Adrenal gland (tissue), 12 donors: ENCODE results near the gene RFX1. TPM values are rescaled to one million over a fixed set of nuclear protein-coding genes. Genes with fewer than 3 reads are reported as not detected.
A peak's percentile ranks its signal among the peaks of the same experiment; 100 is the strongest.

Source experiments
- DNase-seq, 7 donors: peaks; one replicate each; pipeline ENCODE4 v3.0.0-alpha.2; 2019 to 2020
- H3K27ac ChIP-seq, 5 donors: fragments of 200-600 bp; sonication (generic) in 4 of 5; 1 replicate in 3 of 5; 2 replicates in 2 of 5; pipeline versions ENCODE4 v1.5.1 to v1.8.0; 2016 to 2020; ENCODE audit warnings: mild to moderate bottlenecking in 1 of 5
- H3K27me3 ChIP-seq: fragments of 200-600 bp; 2 replicates; pipeline ENCODE4 v1.8.0; 2021
- H3K36me3 ChIP-seq, 2 donors: fragments of 200-600 bp; replicated peaks in 1 of 2; 1 replicate in 1 of 2; 2 replicates in 1 of 2; pipeline versions ENCODE4 v1.5.1 to v1.8.0; 2018 to 2022
- H3K4me1 ChIP-seq, 2 donors: fragments of 200-600 bp; replicated peaks in 1 of 2; 1 replicate in 1 of 2; 2 replicates in 1 of 2; pipeline versions ENCODE4 v1.5.1 to v1.8.0; 2018 to 2021
- H3K4me3 ChIP-seq, 4 donors: fragments of 200-600 bp; sonication (generic) in 3 of 4; one replicate each; pipeline ENCODE4 v1.5.1; 2016 to 2018
- H3K9me3 ChIP-seq, 3 donors: fragments of 200-600 bp; sonication (generic) in 1 of 3; replicated peaks in 1 of 3; 1 replicate in 2 of 3; 2 replicates in 1 of 3; pipeline versions ENCODE4 v1.5.1 to v1.8.0; 2016 to 2021
- CTCF ChIP-seq, 6 experiments: fragments of 450-650 bp in 4 of 6; fragments of 200-600 bp in 2 of 6; sonication (generic) in 1 of 6; IDR thresholded peaks; 1 replicate in 5 of 6; 2 replicates in 1 of 6; pipeline versions ENCODE4 v1.5.1 to v1.8.0; 2016 to 2021; ENCODE audit warnings: antibody characterized with exemption in 6 of 6, mild to moderate bottlenecking in 2 of 6, moderate library complexity in 1 of 6
- POLR2A ChIP-seq, 2 donors: fragments of 450-650 bp; IDR thresholded peaks; one replicate each; pipeline ENCODE4 v1.6.1; 2017; ENCODE audit warnings: antibody characterized with exemption in 2 of 2, mild to moderate bottlenecking in 2 of 2, moderate library complexity in 1 of 2
- WGBS, 4 donors: extraction: QIAGEN DNeasy Blood & Tissue Kit in 2 of 4; methylation state at CpG; one replicate each; pipeline versions ENCODE4 v1.1.5 to v1.1.7; 2013 to 2017; 5-methylcytosine and 5-hydroxymethylcytosine counted together
- intact Hi-C, 2 donors: fragments of 100-400 bp; cut with DNase I; formaldehyde crosslinking; loops; one replicate each; pipeline versions ENCODE4 v1.14.1 to v1.15.0; 2022 to 2023
- polyA plus RNA-seq, 3 donors: library from polyadenylated mRNA; stranded (reverse); fragments of 200-250 nt in 2 of 3; fragments of 350-450 nt in 1 of 3; fragmentation: Illumina TruSeq in 1 of 3; extraction: RNeasy Lipid Tissue Mini Kit (QIAGEN cat#74804) in 1 of 3; gene quantifications; one replicate each; pipeline ENCODE4 v1.2.3, GENCODE V29; 2013 to 2014
- total RNA-seq, 9 donors: library from RNA; depleted of rRNA in 4 of 9; stranded (reverse); fragments of >200 nt in 4 of 9; fragments of 120-200 nt in 1 of 9; fragmentation: NEBNext Ultra II Directional in 1 of 9; extraction: Animal tissue kit (Norgen Biotek cat#: 25700) in 1 of 9; gene quantifications; one replicate each; pipeline versions ENCODE4 v1.1.0 to v1.2.4, GENCODE V29; 2013 to 2023
- donor health status: healthy with polysubstance abuse.
- donor health status: Bipolar disorder and iron deficiency.
- donor health status: DM: yes; HTN: yes; CAD: no.
- donor health status: DM: no; HTN: no; CAD: no.
- donor health status: DM: no; HTN: no; CAD: no.
- donor health status: DM: yes; HTN: yes; CAD: no.

RFX1 gene
- total and polyA plus RNA-seq, 12 donors, result 1.4 to 21.4 (median 7.0) TPM

GRCh38 chr19:13984875-13985741 lies 21.0 kb downstream of the RFX1 start:
- Histone ChIP-seq H3K9me3 (no peaks in the 10 kb centered on the region), H3K36me3 (no peaks in the 10 kb centered on the region), H3K27ac (peak overlapping the region in 1 of 5 donors; percentile 86), H3K4me3 (no peak overlapping the region), H3K27me3 (no peaks in the 10 kb centered on the region), H3K4me1 (peaks cover 12 to 20% of the 10 kb centered on the region in 2 donors)
- 83 to 92% (median 84%) methylated on average over 22 to 25 of the region's 25 CpGs for WGBS, 4 donors
- TF ChIP-seq CTCF (IDR thresholded peaks at IDR 0.05) (no peak), POLR2A (IDR thresholded peaks at IDR 0.05) (no peak)
- intact Hi-C loops, result no loop called here
- no peak for DNase-seq

- Histone ChIP-seq H3K27ac (no peak overlapping the region), H3K4me3 (no peak overlapping the region), H3K27me3 (no peaks in the 10 kb centered on the region), H3K9me3 (no peaks in the 10 kb centered on the region), H3K4me1 (peaks cover 13 to 26% of the 10 kb centered on the region in 2 donors), H3K36me3 (no peaks in the 10 kb centered on the region)
- WGBS, 4 donors, result 76 to 86% (median 80%) methylated on average over 8 to 15 of the region's 15 CpGs
- no peak for DNase-seq
- intact Hi-C loops, result no loop called here
- TF ChIP-seq CTCF (IDR thresholded peaks at IDR 0.05) (no peak), POLR2A (IDR thresholded peaks at IDR 0.05) (no peak)
These were observed 21.9 kb downstream of the RFX1 start for GRCh38 chr19:13984186-13984585.

GRCh38 chr19:13983213-13983889 lies 22.8 kb downstream of the RFX1 start:
- Histone ChIP-seq H3K27me3 (no peaks in the 10 kb centered on the region), H3K9me3 (no peaks in the 10 kb centered on the region), H3K27ac (no peak overlapping the region), H3K4me3 (no peak overlapping the region), H3K36me3 (no peaks in the 10 kb centered on the region), H3K4me1 (peaks cover 21 to 29% of the 10 kb centered on the region in 2 donors)
- TF ChIP-seq POLR2A (IDR thresholded peaks at IDR 0.05) (no peak), CTCF (IDR thresholded peaks at IDR 0.05) (no peak)
- WGBS, 4 donors, result 77 to 100% (median 85%) methylated on average over 1 to 21 of the region's 21 CpGs
- no peak for DNase-seq
- intact Hi-C loops, result no loop called here

GRCh38 chr19:13982773-13983172 lies 23.3 kb downstream of the RFX1 start:
- Histone ChIP-seq H3K4me1 (peaks cover 21 to 29% of the 10 kb centered on the region in 2 donors), H3K27ac (no peak overlapping the region), H3K9me3 (no peaks in the 10 kb centered on the region), H3K36me3 (no peaks in the 10 kb centered on the region), H3K27me3 (no peaks in the 10 kb centered on the region), H3K4me3 (no peak overlapping the region)
- TF ChIP-seq CTCF (IDR thresholded peaks at IDR 0.05) (no peak), POLR2A (IDR thresholded peaks at IDR 0.05) (no peak)
- DNase-seq, result no peak
- 96 to 97% (median 97%) methylated on average over 8 to 9 of the region's 9 CpGs for WGBS, 4 donors
- intact Hi-C loops, result no loop called here
